Measurements from ENCODE around the gene DPP9.
A peak's percentile ranks its signal among the peaks of the same experiment; 100 is the strongest.

The DPP9 gene

DNA sequence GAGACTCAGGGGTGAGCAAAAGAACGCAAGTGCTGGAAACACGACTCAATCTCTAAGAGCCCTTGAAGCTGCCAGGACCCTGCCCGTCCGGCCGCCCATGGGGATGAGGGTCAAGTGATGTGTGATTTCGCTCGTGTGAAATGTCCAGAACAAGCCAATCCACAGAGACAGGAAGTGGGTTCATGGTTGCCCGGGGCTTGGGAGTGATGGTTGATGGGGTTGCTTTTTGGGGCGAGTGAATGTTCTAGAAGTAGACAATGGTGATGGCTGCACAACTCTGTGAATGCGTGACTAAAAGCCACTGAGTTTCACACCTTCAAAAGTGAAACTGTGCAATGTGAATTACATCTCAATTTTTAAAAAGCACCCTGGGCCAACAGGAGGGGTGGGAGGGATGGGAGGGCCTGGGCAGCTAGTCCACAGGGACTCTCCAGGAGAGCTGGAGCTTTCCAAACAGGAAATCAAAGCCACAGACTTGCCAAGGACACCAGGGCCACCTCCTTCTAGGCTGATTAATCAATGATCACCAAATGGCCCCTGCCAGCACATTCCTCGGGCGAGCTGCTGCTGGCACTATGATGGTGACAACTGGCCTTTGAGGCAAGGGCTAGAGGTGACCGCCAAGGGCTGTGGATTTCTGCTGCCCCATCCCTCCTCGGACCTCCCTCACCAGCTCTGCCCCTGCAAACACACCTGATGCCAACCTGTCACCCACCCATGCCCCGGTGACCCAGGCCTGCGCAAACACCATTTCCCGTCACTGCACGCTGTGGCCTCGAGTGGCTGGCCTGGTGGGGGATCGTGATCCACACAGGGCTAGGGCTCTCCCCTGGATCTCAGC is 14.0 kb downstream of the DPP9 start:
- TF ChIP-seq, protein P1, sequence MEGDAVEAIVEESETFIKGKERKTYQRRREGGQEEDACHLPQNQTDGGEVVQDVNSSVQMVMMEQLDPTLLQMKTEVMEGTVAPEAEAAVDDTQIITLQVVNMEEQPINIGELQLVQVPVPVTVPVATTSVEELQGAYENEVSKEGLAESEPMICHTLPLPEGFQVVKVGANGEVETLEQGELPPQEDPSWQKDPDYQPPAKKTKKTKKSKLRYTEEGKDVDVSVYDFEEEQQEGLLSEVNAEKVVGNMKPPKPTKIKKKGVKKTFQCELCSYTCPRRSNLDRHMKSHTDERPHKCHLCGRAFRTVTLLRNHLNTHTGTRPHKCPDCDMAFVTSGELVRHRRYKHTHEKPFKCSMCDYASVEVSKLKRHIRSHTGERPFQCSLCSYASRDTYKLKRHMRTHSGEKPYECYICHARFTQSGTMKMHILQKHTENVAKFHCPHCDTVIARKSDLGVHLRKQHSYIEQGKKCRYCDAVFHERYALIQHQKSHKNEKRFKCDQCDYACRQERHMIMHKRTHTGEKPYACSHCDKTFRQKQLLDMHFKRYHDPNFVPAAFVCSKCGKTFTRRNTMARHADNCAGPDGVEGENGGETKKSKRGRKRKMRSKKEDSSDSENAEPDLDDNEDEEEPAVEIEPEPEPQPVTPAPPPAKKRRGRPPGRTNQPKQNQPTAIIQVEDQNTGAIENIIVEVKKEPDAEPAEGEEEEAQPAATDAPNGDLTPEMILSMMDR (IDR thresholded peaks at IDR 0.05; ENCODE audit: insufficient read depth, low read depth, low read length, missing control alignments) = no peak
- H3K4me3 ChIP-seq (ENCODE audit: low read depth, low read length) = no peak overlapping the region
- DNase-seq (ENCODE audit: low read depth) = peak; percentile 33

DNA sequence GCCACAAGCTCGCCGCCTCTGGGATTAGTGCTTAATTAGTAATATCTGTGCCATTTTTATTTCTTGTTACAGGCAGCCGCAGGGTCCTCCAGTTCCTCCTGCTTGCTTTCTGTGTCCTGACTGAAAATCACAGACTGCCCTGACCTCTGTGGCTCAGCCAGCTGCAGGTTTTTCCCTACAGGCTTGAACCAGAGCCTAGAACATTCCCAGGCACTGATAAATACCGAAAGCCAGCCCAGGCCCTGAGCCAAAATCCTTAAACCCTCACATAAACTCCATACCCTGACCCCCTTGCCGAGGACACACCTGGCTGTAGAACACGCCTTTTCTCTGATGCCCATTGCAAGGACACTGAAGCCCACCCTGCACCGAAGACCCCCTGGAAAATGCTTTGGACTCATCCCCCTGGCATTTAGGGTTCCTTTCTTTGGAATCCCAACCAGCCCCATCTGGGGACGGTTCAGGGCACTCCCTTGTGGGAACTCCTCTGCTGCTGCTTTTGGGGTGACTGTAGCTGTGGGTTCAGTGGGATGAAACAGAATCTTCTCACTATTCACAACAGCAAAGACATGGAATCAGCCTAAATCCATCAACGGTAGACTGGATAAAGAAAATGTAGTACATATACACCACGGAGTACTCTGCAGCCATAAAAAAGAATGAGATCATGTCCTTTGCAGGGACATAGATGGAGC is 15.5 kb downstream of the DPP9 start:
- TF ChIP-seq, protein P1 (IDR thresholded peaks at IDR 0.05; ENCODE audit: insufficient read depth, low read depth, low read length, missing control alignments) = no peak
- DNase-seq (ENCODE audit: low read depth) = no peak
- H3K4me3 ChIP-seq (ENCODE audit: low read depth, low read length) = no peak overlapping the region

DNA sequence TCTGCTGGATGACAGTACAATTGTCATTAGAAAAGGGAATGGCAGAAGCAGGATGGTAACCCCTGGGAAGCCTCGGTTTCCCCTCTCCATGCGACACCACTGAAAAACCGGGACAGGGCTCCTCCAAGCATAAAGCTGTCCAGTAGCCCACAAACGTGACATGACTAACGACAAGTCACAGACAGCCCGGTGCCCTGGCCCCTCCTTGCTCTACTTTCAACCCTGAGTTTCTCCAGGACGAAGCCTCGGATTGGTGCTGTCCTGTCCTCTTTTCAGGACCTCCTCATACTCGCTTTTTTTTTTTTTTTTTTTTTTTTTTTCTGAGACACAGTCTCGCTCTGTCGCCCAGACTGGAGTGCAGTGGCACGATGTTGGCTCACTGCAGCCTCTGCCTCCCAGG is 16.3 kb downstream of the DPP9 start:
- TF ChIP-seq, protein P1 (IDR thresholded peaks at IDR 0.05; ENCODE audit: insufficient read depth, low read depth, low read length, missing control alignments) = no peak
- no peak overlapping the region for H3K4me3 ChIP-seq (ENCODE audit: low read depth, low read length)
- DNase-seq (ENCODE audit: low read depth) = no peak

DNA sequence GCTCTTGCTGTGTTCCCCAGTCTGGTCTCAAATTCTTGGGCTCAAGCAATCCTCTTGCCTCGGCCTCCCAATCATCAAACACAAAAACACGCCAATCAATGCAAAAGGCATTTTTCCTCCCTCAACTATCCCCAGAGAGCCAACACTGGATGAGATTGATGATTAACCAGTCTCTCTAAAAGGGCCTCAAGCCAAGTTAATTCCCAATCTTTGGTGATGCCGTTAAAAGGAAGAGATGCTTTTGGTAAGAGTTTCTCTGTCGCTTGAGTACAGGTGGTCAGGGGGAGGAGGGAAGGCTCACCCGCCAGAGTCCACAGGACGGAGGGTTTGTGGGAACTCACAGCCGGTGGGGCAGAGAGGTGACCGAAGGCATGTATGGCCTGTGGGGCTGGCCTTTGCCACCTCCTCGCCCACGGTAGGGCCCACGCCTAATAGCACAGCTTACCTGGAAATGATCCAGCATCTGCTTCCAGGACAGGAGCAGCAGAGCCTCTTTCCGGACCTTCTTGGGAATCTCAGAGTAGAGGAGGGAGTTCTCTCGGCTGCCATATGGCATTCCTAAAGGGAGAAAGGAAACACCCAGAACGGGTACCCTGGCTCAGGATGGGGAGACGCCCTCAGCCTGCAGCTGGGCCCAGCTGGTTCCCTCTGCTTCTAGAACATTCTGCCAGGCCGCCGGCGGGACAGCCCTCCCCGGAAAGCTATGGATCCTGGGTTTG is 18.1 kb downstream of the DPP9 start:
- no peak overlapping the region for H3K4me3 ChIP-seq (ENCODE audit: low read depth, low read length)
- no peak for DNase-seq (ENCODE audit: low read depth)
- TF ChIP-seq, protein P1 (IDR thresholded peaks at IDR 0.05; ENCODE audit: insufficient read depth, low read depth, low read length, missing control alignments) = no peak

DNA sequence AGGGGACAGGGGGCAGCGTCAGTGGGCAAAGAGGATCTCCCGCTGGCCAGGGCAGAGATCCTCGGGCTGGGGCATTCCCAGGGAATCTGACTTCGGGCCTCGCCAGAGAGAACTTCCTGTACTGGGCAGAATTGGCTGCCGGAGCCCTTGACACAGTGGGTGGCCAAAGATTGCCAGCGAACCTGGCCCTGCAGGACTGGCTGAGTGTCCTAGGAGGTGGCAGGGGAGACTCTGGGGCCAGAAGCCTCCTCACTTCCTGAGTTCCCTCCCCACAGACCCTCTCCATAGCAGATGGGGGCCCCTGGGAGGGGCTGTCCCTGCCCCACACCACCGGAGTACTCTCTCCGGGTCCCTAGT is 19.3 kb downstream of the DPP9 start:
- DNase-seq (ENCODE audit: low read depth) = no peak
- H3K4me3 ChIP-seq (ENCODE audit: low read depth, low read length) = no peak overlapping the region
- TF ChIP-seq, protein P1 (IDR thresholded peaks at IDR 0.05; ENCODE audit: insufficient read depth, low read depth, low read length, missing control alignments) = no peak

DNA sequence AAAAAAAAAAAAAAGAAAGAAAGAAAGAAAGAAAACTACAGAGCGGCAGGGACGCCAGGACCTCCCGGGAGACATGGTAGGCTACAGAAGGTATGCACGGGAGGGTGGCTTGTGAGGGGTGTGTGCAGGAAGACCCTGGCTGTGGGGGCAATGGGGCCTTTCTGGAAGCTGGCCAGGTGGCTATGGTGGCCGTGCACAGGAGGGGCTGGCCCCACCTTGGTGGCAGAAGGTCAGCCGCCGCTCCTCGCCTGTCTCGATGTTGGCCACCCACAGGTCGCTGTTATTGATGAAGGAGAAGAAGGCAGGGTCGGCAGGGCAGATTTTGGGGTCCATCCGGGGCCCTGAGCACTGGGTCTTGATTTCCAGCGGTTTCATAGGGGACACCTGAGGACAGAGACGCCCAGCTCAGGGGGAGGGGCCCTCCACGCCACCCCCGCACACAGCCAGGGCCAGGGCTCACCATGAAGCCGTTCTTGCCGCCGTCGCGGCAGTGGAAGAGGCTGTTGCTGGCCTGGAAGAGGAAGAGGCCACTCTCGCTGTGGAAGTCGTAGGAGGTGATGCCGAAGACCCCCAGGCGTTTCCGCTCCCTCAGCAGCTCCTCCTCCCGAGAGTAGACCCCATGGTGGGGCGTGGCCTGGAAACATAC is 19.8 kb downstream of the DPP9 start:
- DNase-seq (ENCODE audit: low read depth) = no peak
- TF ChIP-seq, protein P1 (IDR thresholded peaks at IDR 0.05; ENCODE audit: insufficient read depth, low read depth, low read length, missing control alignments) = no peak
- no peak overlapping the region for H3K4me3 ChIP-seq (ENCODE audit: low read depth, low read length)

Data from GM12865 (cell line).